22Rv1 (cell line): ENCODE results near the gene IQGAP2.

Experiments
- ZFX ChIP-seq: fragments of 450-650 bp; IDR thresholded peaks from 2 replicates; pipeline ENCODE4 v1.6.1; 2017; ENCODE audit warnings: antibody characterized with exemption, borderline replicate concordance
- TF ChIP-seq, protein P1 (sequence below): fragments of 450-650 bp; IDR thresholded peaks from 2 replicates; pipeline ENCODE4 v1.5.1; 2017; ENCODE audit warnings: mild to moderate bottlenecking

DNA sequence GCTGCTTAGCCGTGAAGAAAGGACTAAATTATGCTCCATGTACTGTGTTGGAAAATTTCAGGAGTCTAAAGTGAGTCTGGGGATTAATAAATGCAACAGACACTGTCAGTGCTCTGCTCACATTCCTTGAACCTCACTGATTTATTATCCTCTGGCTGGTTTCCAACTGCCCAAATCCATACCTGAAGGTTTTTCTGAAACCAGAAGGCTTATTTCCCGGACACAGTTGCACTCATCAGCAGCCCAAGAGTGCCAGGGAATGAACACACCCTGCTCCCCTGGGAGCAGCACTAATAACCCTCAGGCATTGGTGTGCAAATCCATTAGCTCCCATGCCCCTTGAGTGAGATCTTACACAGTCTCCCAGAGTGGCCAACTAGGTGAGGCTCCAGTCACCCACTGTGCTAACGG, 351.6 kb downstream of the IQGAP2 start:
- TF ChIP-seq, protein P1, sequence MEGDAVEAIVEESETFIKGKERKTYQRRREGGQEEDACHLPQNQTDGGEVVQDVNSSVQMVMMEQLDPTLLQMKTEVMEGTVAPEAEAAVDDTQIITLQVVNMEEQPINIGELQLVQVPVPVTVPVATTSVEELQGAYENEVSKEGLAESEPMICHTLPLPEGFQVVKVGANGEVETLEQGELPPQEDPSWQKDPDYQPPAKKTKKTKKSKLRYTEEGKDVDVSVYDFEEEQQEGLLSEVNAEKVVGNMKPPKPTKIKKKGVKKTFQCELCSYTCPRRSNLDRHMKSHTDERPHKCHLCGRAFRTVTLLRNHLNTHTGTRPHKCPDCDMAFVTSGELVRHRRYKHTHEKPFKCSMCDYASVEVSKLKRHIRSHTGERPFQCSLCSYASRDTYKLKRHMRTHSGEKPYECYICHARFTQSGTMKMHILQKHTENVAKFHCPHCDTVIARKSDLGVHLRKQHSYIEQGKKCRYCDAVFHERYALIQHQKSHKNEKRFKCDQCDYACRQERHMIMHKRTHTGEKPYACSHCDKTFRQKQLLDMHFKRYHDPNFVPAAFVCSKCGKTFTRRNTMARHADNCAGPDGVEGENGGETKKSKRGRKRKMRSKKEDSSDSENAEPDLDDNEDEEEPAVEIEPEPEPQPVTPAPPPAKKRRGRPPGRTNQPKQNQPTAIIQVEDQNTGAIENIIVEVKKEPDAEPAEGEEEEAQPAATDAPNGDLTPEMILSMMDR = no peak
- TF ChIP-seq ZFX = no peak
